Rectal smooth muscle tissue (tissue), 1 donor: ENCODE results near the gene ZNF212.

Experiments used
- H3K27ac ChIP-seq: one replicate; pipeline ENCODE4 v1.7.0; 2013; ENCODE audit warnings: low read depth, low read length, inconsistent platforms
- H3K27me3 ChIP-seq: one replicate; pipeline ENCODE4 v1.7.0; 2013; ENCODE audit warnings: low read length; ENCODE audit not compliant: control insufficient read depth, insufficient read depth
- H3K36me3 ChIP-seq: one replicate; pipeline ENCODE4 v1.7.0; 2013; ENCODE audit warnings: low read length; ENCODE audit not compliant: control insufficient read depth, insufficient read depth
- H3K4me1 ChIP-seq: one replicate; pipeline ENCODE4 v1.7.0; 2013; ENCODE audit warnings: low read length; ENCODE audit not compliant: control insufficient read depth, insufficient read depth
- H3K4me3 ChIP-seq: one replicate; pipeline ENCODE4 v1.7.0; 2013; ENCODE audit warnings: low read length
- H3K9ac ChIP-seq: one replicate; pipeline ENCODE4 v1.7.0; 2013; ENCODE audit warnings: low read length

The ZNF212 gene

GRCh38 chr7:149239345-149240143 is at the start of gene ZNF212:
Gene ZNF212, plus strand, starts transcription at chr7:149239651. Its CDS starts 128 bp downstream, at chr7:149239779.
- H3K27me3 ChIP-seq: no peaks in the 10 kb centered on the region
- peak within 1 kb of the TSS; percentile 80 for H3K9ac ChIP-seq
- peak within 1 kb of the TSS; percentile 99 for H3K4me3 ChIP-seq
- peak within 1 kb of the TSS; percentile 64 for H3K27ac ChIP-seq
- no peaks in the 10 kb centered on the region for H3K36me3 ChIP-seq
- peaks cover 7% of the 10 kb centered on the region for H3K4me1 ChIP-seq

GRCh38 chr7:149191851-149192250 is 47.6 kb upstream of the ZNF212 start:
- Histone ChIP-seq H3K9ac (no peak overlapping the region), H3K36me3 (no peaks in the 10 kb centered on the region), H3K4me1 (no peaks in the 10 kb centered on the region), H3K27ac (no peak overlapping the region), H3K27me3 (no peaks in the 10 kb centered on the region), H3K4me3 (no peak overlapping the region)

- H3K4me3 ChIP-seq: peak overlapping the region; percentile 86
- H3K9ac ChIP-seq: no peak overlapping the region
- peaks cover 11% of the 10 kb centered on the region for H3K36me3 ChIP-seq
- H3K4me1 ChIP-seq: no peaks in the 10 kb centered on the region
- H3K27ac ChIP-seq: no peak overlapping the region
- H3K27me3 ChIP-seq: no peaks in the 10 kb centered on the region
Observed at GRCh38 chr7:149194799-149195179, 44.7 kb upstream of the ZNF212 start.

- Histone ChIP-seq H3K27ac (peak within 1 kb of the TSS; percentile 93), H3K27me3 (no peaks in the 10 kb centered on the region), H3K36me3 (peaks cover 15% of the 10 kb centered on the region), H3K4me3 (peak within 1 kb of the TSS; percentile 86), H3K4me1 (no peaks in the 10 kb centered on the region), H3K9ac (peak within 1 kb of the TSS; percentile 79)
Observed at GRCh38 chr7:149195180-149196150, 44.0 kb upstream of the ZNF212 start, which contains the start of gene ZNF282. Gene ZNF282, plus strand, starts transcription at chr7:149195546. Its CDS starts 44 bp downstream, at chr7:149195590.

GRCh38 chr7:149196151-149196704 is 43.2 kb upstream of the ZNF212 start:
- H3K4me3 ChIP-seq: peak overlapping the region; percentile 86
- H3K36me3 ChIP-seq: peaks cover 20% of the 10 kb centered on the region
- no peaks in the 10 kb centered on the region for H3K4me1 ChIP-seq
- peak overlapping the region; percentile 79 for H3K9ac ChIP-seq
- H3K27me3 ChIP-seq: no peaks in the 10 kb centered on the region
- peak overlapping the region; percentile 67 for H3K27ac ChIP-seq

- Histone ChIP-seq H3K4me1 (no peaks in the 10 kb centered on the region), H3K27ac (peak overlapping the region; percentile 67), H3K9ac (no peak overlapping the region), H3K4me3 (peak overlapping the region; percentile 86), H3K36me3 (peaks cover 20% of the 10 kb centered on the region), H3K27me3 (no peaks in the 10 kb centered on the region)
Observed at GRCh38 chr7:149196705-149197171, 42.7 kb upstream of the ZNF212 start.

- Histone ChIP-seq H3K4me3 (no peak overlapping the region), H3K27ac (no peak overlapping the region), H3K9ac (no peak overlapping the region), H3K36me3 (peaks cover 21% of the 10 kb centered on the region), H3K4me1 (no peaks in the 10 kb centered on the region), H3K27me3 (no peaks in the 10 kb centered on the region)
Observed at GRCh38 chr7:149197675-149198074, 41.8 kb upstream of the ZNF212 start.

GRCh38 chr7:149198161-149198816 is 41.2 kb upstream of the ZNF212 start:
- Histone ChIP-seq H3K27me3 (no peaks in the 10 kb centered on the region), H3K4me1 (no peaks in the 10 kb centered on the region), H3K4me3 (no peak overlapping the region), H3K27ac (no peak overlapping the region), H3K36me3 (peaks cover 27% of the 10 kb centered on the region), H3K9ac (no peak overlapping the region)

- peaks cover 35% of the 10 kb centered on the region for H3K36me3 ChIP-seq
Observed at GRCh38 chr7:149199234-149199995, 40.0 kb upstream of the ZNF212 start.

GRCh38 chr7:149202831-149203231 is 36.6 kb upstream of the ZNF212 start:
- no peaks in the 10 kb centered on the region for H3K4me1 ChIP-seq
- H3K9ac ChIP-seq: no peak overlapping the region
- no peak overlapping the region for H3K4me3 ChIP-seq
- H3K27ac ChIP-seq: no peak overlapping the region
- H3K36me3 ChIP-seq: peaks cover 55% of the 10 kb centered on the region
- H3K27me3 ChIP-seq: no peaks in the 10 kb centered on the region

More at GRCh38 chr7:149199234-149199995, 40.0 kb upstream of the ZNF212 start:
- H3K4me1 ChIP-seq: no peaks in the 10 kb centered on the region
- no peak overlapping the region for H3K9ac ChIP-seq
- H3K27ac ChIP-seq: no peak overlapping the region
- H3K4me3 ChIP-seq: no peak overlapping the region
- no peaks in the 10 kb centered on the region for H3K27me3 ChIP-seq

- no peak overlapping the region for H3K27ac ChIP-seq
- no peaks in the 10 kb centered on the region for H3K27me3 ChIP-seq
- H3K9ac ChIP-seq: no peak overlapping the region
- H3K36me3 ChIP-seq: peaks cover 62% of the 10 kb centered on the region
- no peak overlapping the region for H3K4me3 ChIP-seq
- H3K4me1 ChIP-seq: no peaks in the 10 kb centered on the region
Observed at GRCh38 chr7:149205690-149206381, 33.6 kb upstream of the ZNF212 start.
